GM18867 (cell line): ENCODE results near the gene CCL5.
A peak's percentile ranks its signal among the peaks of the same experiment; 100 is the strongest.

Experiments
- ATAC-seq: cut with Tn5 transposase; IDR thresholded peaks from one replicate; pipeline ENCODE4 v1.9.1; 2021; ENCODE audit warnings: mild to moderate bottlenecking, moderate library complexity; ENCODE audit not compliant: unreplicated experiment

CCL5 gene

GRCh38 chr17:35879773-35880654 is at the start of gene CCL5:
Gene CCL5 (minus strand): TSS chr17:35880360.
- ATAC-seq, result peak; percentile 85

GRCh38 chr17:35927714-35928113 is 47.6 kb upstream of the CCL5 start:
- no peak for ATAC-seq

DNA sequence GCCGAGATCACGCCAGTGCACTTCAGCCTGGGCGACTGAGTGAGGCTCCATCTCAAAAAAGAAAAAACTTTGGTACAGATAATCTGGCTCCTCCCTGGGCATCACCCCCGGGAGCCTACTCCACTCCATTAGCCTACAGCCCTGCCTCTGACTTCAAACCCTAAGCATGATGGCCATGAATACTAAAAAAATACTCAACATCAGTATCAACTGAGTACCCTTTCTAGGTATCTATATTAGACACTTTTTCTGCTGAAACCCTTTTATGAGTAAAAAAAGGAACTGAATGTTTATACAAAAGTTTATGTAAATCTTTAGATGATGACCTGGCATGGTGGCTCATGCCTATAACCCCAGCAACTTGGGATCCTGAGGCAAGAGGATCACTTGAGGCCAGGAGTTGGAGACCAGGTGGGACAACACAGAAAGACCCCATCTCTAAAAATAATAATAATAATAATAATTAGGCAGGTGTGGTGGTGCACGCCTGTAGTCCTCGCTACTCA is 43.5 kb upstream of the CCL5 start:
- no peak for ATAC-seq

- no peak for ATAC-seq
Observed at GRCh38 chr17:35920229-35920628, 40.1 kb upstream of the CCL5 start.

- no peak for ATAC-seq
Observed at GRCh38 chr17:35918665-35919064, 38.5 kb upstream of the CCL5 start.

DNA sequence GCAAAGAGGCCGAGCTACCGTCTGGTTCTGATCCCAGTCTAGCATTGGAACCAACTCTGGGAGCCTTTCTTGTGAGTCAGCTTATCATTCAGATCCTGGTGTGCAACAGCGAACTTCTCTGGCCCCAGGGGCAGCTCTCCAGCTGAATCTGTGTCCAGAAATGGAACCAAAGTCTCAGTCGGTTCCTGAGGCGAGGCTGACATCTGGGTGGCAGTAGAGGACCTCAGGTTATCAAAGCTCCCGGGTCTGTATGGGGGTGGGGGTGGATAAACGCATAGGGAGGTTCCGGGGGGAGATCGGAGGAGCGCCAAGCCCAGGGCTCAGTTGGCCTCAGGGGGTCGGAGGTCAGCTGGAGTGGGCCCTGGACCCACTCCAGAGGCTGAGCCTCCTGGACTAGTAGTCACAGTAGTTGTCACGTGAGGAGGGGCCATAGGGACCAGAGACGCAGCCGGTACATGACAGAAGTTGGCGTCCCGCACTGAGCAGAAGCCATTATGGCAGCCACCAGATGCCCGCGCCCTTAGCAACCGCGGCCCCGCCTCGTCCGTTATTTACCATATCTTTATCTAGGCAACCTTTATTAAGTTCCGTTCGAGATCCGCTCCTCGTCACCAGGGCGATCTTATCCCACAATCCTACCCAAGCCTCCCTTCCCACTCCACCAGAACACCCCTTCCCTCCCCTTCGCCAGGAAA is 37.5 kb upstream of the CCL5 start:
- ATAC-seq, result no peak

- ATAC-seq, result no peak
Observed at GRCh38 chr17:35915153-35915964, 35.2 kb upstream of the CCL5 start.

DNA sequence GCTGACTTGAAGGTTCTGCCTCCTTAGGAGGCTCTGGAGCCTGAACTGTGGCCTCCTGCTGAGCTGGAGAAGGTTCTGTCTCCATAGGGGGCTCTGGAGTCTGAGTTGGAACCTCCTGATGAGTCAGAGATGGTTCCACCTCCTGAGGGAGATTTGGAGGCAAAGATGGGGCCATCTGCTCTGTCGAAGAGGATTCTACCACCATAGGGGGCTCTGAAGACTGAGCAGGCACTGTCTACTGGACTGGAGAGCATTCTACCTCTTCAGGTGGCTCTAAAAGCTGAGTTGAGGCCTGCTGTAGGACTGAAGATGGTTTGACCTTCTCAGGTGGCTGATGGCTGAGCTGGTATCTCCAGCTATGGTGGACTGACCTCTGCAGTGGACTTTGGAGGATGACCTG is 34.2 kb upstream of the CCL5 start:
- ATAC-seq, result no peak

- no peak for ATAC-seq
Observed at GRCh38 chr17:35913609-35914008, 33.4 kb upstream of the CCL5 start.

DNA sequence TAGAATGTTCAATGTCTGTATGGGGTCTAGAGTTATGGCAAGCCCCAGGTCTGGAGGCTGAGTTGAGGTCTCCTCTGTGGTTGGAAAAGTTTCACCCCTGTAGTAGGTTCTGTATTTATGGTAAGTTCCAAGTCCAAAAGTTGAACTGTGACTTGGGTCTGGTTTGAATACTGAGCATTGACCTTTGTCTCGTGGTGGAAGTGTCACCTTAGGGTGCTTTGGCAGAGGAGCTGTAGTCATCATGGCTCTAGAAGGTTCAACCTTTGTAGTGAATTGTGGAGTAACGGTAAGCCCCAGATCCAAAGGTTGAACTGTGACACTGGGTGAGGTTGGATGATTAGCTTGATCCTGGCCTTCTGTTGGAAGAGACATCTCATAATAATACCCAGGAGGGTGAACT is 32.8 kb upstream of the CCL5 start:
- ATAC-seq, result no peak

GRCh38 chr17:35912339-35912912 is 32.3 kb upstream of the CCL5 start:
- no peak for ATAC-seq

- no peak for ATAC-seq
Observed at GRCh38 chr17:35909408-35909807, 29.2 kb upstream of the CCL5 start.

GRCh38 chr17:35907691-35908090 is 27.5 kb upstream of the CCL5 start:
- no peak for ATAC-seq

DNA sequence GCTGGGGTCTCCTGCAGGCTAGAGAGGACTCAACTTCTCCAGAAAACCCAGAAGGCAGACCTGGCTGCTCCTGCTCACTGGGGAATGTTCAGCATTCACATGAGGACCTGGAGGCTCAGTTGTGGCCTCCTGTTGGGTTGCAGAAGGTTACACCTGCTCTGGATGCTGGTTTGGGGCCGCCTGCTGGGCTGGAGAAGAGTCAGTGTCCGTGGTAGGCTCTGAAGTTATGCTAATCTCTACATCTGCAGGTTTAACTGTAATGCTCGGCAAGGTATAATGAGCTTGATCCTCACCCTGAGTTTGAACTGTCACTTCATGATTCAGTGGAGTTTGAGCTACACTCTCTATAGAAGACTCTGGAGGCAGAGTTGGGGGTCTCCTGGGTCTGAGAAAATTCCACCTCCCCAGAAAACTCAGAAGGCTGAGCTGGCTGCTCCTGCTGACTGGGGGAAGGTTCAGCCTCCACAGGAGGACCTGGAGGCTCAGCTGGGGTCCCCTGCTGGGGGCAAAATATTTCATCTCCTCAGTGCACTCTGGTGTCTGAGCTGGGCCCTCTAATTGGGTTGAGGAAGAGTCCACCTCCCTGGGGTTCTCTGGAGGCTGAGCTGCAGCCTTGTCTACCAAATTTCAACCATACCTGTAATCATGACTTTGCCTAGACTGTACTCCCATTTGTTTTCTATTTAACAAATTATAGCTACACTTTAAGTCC is 26.9 kb upstream of the CCL5 start:
- no peak for ATAC-seq

DNA sequence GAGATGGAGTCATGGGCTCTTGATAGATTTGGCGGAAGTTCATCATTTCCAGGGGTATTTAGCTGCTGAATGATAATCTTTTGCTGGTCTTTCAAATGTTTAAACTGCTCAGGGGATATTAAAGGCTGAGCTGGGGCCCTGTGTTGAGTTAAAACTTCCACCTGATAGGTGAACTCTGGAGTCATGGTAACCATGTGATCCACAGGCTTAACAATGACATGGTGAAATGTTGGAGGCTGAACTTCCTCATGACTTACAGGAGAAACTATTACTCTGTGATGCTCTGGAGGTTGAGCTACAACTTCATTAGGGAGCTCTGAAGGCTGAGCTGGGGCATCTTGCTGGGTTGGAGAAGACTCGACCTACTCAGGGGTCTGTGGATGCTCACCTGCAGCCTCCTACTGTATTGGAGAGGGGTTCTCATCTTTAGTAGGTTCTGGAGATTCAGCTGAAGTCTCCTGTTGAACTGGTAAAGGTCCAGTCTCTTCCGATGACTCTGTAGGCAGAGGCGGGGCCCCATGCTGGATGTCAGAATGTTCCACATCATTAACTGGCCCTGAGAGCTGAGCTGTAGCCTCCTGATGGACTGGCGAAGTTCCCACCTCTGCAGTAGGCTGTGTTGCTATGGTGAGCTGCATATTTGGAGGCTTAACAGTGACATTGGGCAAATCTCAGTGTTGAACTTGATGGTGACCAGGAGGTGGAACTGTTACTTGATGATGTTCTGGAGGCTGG is 26.2 kb upstream of the CCL5 start:
- no peak for ATAC-seq

DNA sequence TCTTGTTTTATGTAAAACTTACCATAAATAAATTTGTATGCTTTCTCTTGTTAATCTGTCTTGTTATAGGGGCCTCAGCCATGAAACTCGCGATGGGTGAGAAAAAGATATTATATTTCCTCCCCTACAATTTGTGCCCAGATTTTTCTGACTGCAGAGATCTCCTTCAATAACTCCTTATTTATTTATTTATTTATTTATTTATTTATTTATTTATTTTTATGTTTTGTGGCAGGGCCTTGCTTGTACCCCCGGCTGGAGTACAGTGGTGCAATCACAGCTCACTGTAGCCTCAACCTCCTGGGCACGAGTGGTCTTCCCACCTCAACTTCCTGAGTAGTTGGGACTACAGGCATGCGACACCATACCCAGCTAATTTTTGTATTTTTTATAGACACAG is 23.3 kb upstream of the CCL5 start:
- ATAC-seq, result no peak

- ATAC-seq, result no peak
Observed at GRCh38 chr17:35901631-35902175, 21.5 kb upstream of the CCL5 start.

GRCh38 chr17:35900708-35901480 is 20.7 kb upstream of the CCL5 start:
- no peak for ATAC-seq

- ATAC-seq, result no peak
Observed at GRCh38 chr17:35900280-35900679, 20.1 kb upstream of the CCL5 start.
